ENCODE measurements around the gene UNC5C.

Gene UNC5C

DNA sequence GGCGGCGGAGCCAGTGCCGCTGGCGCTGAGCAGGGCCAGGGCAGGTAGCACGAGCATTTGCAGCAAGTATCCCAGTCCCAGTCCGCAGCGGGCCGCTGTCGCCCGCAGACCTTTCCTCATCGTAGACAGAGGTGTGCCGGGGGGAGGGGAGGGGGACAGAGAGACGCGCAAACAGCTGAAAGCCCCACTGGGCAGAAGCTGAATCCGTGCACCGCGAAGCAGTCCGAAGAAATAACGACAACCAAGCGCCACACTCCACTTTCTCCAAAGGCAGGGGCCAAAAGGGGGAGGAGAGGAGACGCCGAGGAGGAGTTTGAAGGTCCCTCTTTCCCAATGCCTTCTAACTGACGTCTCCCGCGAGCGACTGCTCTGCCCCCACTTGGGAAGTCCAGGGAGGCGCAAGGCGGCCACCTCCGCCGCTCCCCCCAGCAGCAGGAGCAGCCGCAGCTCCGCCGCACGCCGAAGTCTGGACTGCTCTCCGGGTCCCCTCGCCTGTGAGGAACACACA is at the start of gene UNC5C:
Gene UNC5C (minus strand): TSS at position 236 of the 508 bp plus-strand sequence.
- DNase-seq (ENCODE audit: low read depth in 2 of 2): no peak

DNA sequence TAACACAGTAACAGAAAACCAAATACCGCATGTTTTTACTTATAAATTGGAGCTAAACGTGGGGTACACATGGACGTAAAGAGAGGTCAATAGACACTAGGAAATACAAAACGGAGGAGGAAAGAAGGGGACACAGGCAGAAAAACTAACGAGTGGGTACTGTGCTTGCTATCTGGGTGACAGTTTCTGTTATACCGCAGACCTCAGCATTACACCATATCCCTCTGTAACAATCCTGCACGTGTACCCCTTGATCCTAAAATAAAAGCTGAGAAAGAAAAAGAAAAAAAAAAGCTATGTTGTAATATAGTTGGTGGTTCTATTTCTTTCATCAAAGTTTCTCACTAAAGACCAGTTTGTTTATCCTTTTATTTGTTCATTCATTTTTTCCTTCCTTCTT is 47.9 kb upstream of the UNC5C start:
- no peak for DNase-seq (ENCODE audit: low read depth in 2 of 2)

DNA sequence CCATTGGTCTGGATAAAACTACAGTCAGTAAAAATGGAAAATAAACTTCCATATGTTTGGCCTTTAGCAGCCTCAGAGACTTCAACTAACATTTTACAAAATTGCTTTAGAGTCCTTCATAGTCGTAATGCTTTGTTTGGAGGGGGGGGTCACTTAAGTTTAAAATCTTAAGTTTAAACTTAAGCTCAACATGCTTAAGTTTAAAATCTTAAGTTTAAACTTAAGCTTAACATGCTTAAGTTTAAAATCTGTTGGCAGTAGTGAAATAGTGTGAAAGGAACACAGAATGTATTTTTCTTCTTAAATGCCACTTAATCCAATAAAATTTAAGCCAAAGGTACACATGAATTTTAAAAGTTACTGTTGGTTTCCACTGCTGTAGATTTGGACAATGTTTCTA is 45.9 kb upstream of the UNC5C start:
- no peak for DNase-seq (ENCODE audit: low read depth in 2 of 2)

DNA sequence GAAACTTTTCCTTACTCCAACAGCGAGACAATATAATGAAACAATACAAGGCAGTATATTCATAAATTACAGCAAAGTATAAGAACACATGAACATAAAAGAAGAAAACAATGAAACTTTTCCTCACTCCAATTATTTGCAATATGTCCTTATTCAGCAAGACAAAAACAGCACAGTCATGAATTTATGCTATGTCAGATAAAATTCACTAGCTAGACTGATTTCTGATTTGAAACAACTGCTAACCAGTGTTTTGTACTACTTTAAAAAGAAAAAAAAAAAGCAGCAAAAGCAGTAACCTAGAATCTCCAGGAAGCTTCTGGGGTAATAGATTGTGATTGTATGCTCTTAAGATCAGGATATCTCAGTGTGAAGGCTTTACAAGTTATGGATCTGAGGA is 45.2 kb upstream of the UNC5C start:
- DNase-seq (ENCODE audit: low read depth in 2 of 2): no peak

DNA sequence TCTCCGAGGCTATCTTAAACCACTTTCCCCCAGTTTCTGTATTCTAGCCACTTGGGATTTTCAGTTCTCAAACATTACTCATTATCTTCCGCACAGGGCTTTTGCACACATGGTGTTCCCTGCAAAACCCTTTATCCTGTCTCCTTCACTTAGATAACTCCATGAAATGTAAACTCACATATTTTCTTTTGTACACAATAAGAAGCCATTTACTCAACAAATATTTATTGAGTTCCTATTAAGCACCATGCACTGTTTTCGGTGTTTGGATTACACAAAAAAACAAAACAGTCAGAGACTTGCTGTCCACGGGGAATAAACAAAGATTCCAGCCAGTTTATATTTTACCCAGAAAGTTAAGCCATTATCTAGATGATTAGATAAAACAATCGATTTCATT is 42.5 kb upstream of the UNC5C start:
- DNase-seq (ENCODE audit: low read depth in 2 of 2): no peak

DNA sequence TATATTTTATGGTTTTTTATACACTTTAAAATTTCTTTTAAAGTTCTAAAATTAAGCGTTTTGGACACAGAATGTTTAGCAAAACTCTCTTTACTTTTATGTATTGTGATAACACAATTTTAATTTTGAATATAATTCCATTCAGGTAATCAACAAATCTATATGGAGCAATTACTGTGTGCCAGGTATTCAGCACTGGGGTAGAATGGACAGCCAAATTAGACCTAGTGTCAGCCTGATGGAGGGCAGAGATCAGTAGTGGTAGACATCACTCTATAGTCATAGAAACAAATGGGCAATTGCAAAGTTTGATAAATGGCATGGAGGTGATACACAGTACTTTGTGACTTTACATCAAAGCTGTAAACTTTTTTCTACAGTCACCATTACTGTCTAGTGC is 41.8 kb upstream of the UNC5C start:
- DNase-seq (ENCODE audit: low read depth in 2 of 2): no peak

DNA sequence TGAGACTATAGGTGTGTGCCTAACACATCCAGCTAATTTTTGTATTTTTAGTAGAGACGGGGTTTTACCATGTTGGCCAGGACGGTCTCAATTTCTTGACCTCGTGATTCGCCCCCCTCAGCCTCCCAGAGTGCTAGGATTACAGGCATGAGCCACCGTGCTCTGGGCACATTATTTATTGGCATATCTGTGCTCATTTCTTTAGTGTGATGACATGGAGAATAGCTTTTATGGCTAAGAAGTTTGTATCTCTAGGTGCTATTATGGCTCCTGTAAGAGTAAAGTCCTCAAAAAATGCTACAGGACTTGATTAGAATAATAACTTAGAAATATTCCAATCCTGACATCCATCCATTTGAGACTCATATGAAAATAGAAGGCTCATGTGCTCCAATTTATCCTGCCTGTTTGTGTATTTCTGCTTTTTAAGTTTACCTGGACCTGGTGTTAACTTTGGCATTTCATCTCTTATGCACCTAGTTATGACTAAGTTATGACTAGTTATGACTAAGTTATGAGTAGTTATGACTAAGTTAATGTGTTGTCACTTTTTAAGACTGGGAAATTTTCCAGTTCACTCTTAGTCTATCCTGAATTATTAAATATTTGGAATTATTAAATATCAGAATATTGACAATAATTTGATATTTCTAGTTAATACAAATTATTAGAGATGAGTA is 36.4 kb upstream of the UNC5C start:
- no peak for DNase-seq (ENCODE audit: low read depth in 2 of 2)

DNA sequence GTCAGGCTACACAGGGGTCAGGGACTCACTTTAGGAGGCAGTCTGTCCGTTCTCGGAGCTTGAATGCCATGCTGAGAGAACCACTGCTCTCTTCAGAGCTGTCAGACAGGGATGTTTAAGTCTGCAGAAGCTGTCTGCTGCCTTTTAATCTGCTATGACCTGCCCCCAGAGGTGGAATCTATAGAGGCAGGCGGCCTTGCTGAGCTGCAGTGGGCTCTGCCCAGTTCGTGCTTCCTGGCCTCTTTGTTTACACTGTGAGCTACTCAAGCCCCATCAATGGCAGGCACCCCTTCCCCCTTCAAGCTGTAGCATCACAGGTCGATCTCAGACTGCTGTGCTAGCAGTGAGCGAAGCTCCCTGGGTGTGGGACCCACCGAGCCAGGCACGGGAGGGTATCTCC is 31.5 kb upstream of the UNC5C start:
- no peak for DNase-seq (ENCODE audit: low read depth in 2 of 2)

DNA sequence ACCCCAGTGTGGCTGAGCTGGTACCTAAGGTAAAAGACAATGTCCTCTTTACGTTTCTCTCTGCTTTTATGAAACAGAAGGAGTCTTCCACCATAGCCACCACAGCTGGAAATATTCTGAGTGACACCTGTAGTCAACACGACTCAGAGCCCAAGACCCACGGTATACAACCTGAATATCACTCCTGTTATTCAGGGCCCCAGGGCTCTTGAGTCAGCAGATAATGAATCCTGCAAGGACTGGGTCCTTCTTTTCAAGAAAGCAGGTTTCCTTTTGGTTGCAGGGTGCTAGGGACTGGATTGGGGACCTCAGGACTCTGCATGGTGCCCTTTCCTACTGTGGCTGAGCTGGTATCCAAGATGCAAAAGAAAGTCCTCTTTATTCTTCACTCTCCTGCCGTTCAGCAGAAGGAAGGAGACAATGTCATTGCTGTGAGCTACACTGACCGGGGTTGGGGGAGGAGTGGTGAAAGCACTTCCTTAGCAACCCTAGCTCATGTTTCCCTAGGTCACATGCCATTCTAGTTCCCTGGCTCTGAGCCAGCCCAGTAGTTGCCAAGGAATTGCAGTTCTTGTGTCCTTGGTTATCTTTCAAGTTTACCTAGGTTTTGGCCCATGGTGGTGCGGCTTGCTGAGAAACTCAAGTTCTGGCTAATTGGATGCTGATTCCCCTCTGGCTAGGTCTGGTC is 23.7 kb upstream of the UNC5C start:
- DNase-seq (ENCODE audit: low read depth in 2 of 2): no peak

DNA sequence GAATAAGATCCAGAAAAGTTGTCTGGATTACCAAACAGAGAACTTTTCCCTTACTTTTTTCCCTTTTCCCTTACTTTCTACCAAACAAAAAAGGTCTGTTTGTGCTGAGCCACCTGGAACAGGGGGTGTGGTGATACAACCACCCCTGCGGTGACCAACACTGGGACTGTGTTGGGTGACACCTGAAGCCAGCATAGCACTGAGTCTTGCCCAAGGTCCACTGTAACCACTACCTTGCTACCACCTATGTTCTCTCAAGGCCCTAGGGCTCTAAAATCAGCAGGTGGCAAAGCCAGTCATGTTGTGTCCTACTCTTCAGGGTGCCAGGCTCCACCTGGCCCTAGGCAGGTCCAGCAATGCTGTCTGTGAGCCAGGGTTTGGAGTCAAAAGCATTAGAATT is 22.8 kb upstream of the UNC5C start:
- no peak for DNase-seq (ENCODE audit: low read depth in 2 of 2)

DNA sequence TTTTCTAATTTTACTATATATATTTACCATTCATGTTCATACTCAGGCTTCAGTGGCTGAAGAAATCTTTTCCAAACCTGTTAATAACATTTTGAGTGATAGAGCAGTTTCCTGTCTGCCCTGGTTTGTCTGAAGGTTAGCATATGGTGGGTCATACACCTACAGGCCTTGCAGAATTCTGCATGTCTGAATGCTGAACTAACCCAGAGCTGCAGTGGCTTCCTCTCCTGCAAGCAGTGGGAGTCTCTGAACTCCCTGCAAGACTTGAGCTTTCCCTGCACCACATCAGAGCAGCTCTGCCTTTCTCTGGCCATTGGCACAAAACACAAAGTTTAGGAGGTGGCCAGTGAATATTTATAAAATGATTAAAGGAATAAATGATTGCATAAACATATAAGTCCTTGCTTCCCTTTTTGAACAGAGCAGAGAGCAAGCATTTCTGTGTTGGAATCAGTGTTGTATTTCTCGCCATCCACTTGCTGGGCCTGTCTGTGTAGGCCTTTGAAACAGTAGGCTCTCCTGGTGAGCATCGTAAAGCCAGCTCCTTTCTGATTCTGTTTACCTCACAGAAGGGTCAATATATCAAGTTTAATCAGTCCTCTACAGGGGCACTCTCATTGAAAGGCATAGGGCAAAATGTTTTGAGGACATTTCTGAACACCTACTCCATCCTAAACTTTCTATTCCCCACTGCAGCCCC is 15.0 kb upstream of the UNC5C start:
- no peak for DNase-seq (ENCODE audit: low read depth in 2 of 2)

DNA sequence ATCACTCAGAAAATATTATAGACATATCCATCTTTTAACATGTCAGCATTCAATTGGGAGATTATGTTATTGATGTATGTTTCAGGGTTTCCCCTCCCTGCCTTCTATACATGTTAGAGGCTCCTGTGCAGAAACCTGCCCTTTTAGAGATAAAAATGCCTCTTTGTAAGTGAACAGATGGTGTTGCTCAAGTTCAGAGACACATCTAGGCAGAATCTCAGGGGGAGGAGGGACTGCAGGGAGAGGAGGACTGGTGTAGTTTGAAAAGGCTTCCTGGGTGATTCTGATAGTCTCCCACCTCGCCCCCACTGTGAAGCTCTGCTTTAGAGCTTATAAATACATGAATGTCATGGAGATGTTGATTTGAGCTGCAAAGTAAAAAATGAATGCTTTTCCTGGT is 12.0 kb upstream of the UNC5C start:
- no peak for DNase-seq (ENCODE audit: low read depth in 2 of 2)

DNA sequence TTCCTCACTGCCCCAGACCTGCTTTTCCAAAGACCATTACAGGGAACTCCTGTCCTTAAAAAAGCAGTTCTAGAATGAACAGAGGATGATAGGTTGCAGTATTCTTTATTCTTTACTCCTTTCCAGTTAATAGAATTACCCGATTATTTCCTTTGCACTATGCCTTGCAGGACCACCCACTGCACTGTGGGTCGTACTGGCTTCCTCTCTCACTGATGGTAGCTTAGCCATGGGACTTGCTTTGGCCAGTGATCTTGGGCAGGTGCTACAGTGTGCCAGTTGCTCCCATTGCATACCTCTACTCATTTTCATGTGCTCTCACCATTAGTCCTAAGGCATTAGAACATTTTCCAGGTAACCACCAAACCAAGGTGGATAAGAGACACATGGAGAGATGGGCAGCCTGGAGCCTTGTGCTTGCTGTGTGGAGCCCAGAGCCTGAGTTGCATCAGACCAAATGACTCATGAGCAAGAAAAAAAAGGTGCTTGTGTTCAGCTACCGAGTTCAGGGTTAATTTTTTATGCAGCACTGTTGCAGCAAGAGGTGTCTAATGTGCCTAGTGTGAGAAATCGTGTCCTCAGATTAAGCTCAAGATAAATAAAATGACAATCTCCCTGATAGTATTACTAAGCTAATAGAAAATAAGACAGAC is 7.6 kb upstream of the UNC5C start:
- no peak for DNase-seq (ENCODE audit: low read depth in 2 of 2)

DNA sequence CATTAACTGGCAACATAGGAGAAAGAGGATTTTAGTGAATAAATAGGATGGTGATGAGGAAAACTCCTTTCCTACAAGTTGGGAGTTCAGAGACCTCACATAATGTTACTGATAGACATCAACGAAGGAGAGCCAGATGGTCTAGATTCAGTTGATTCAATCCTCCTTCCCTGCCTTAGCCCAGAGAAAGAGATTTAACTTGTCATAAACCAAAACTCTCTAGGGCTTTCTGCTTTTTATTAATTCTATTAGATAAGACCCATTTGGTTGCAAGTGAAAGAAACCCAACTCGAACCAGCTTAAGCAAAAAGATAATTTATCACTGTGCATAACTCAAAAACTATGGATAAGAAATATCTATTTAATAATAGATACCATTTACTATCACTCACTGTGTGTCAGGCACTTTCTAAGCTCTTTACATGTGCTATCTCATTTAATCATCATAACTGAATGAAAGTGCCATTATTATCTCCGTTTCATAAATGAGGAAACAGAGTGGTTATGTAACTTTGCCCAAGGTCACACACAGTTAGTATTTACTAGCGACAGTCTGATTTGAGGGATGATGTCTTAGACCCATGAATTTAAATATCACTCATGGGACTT is 4.3 kb upstream of the UNC5C start:
- no peak for DNase-seq (ENCODE audit: low read depth in 2 of 2)

DNA sequence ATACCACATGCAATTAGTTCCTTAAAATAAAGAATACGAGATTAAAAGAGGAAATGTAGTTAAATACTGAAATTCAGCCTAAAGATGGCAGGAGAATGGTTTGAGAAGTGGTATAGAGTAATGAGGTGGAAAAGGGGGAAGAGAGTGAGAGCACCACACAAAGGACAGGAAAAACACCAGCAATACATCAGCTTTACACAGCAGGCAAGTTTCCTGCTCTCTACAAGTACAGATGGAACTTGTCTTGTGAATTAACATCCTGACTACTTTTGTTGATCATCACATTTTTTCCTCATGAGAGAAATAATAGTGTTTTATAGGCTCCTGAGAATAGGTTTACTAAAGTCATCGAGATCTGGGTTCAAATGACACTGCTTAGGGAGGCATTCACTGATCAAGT is 2.9 kb upstream of the UNC5C start:
- no peak for DNase-seq (ENCODE audit: low read depth in 2 of 2)

DNA sequence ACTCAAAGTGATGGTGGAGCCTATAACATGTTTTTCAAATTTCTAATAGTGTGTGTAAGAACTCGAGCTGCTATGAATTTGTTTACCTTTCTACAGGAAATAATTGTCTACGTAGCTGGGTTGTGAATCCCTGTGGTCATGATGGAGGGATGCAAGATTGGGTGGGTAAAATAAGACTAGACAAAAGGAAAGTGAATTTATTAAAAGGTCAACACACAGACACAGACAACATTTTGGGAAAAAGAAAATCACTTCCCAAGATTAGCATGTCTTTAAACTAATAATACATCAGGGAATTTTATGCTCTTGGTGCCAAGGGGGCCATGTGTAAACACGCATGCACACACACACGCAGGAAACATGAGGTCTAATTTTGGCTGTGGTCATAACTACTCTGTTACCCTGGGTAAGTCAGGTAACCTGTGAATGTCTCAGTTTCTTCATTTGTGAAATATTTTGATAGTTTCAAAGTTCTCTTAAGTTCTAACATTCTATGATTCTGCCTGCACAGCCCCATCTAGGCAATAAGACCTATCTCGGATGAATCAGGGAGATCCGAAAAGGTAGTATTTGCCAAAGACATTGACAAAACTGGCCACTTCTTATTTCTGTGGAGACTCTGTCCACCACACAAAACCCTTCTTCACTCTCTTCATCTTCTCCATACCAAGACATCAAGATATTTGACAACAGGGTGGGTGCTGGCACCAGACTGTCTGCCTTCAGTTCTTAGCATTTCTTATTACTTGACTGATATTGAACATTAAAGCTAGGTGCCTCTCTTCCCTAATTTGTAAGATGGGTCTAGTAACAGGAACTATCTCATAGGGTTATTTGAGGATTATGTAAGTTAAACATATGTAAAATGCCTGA is 1.6 kb upstream of the UNC5C start:
- DNase-seq (ENCODE audit: low read depth in 2 of 2): no peak

DNA sequence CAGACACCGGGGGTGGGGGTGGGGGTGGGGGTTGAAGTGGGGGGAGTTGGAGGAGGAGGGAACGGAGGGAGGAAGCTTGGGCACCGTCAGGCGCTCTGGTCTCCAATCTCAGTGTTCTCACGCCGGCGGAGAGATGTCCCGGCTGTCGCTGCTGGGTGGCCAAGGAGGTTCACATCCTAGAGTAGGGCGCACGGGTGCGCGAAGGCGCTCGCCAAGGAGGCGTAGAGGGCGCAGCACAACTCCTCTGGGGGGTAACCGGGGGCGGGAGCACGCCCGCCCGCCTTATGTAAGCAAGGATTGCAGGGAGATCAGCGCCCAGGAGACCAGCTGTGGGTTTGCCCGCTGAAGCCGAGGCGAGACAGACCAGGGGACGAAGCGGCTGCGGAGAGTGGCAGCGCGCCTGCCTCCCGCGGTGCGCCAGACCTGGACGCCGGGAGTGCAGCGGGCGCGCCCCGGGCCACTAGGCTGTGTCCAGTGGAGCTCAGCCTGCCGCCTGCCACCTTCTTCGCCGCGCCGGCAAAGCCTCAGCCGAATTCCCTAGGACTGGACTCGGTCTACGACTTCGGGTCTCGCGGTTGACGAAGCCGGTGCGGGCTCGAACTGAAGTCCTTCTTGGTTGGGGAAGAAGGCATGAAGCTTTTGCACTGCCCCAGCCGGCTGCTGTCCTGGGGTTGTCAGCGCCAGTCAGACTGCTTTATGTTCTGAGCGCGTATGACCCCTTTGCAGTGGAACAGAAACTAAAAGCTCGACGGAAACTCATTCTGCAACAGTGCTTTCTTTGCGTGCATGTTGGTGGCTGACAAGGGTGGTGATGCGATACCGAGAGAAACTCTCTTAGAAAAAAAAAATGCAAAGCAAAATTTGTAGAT is 707 bp upstream of the UNC5C start:
- DNase-seq (ENCODE audit: low read depth in 2 of 2): no peak

DNA sequence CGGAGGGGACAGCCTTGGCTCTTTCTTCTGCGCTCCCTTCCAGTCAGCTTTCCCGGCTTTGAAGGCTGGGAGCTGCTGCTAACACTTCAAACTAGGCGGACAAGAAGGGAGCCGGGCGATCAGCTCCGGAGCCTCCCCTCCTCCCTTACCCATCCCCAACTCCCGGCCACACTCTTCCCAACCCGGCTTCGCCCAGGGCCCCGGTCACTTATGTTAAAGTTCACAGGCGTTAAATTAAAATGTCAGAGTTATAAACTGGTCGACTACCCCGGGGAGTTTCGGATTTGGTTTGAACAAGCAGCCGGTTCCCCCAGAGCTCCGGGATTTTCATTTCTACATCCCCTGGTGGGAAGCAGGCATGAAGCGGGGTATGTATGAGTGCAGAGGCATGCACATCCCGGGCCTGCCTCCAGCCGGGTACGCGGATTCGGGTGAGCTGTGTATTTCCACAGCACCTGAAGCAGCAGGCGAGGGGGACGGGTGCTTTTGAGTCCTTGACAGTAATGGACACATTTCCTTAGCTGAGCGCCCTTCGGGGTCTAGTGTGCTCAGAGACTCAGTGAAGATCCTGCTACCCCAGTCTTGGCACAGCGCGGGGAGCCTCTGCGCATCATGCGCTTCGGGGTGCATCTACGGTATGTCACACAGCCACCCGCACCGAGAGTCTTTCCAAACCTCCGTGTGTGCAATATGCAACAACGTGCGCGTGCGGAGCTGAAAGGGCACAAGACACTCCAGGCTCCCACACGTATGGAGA is 880 bp downstream of the UNC5C start:
- no peak for DNase-seq (ENCODE audit: low read depth in 2 of 2)

Measured in stimulated activated CD4-positive, alpha-beta T cell treated with anti-CD3 and anti-CD28 coated beads, Interleukin-1b, Interleukin-23, amount 100 ng/mL, for 4 hours (primary cell).